Measurements from ENCODE around the gene ARHGAP21. TPM values are rescaled to one million over a fixed set of nuclear protein-coding genes. Genes with fewer than 3 reads are reported as not detected.
"Not testable (repeated sequence)": the region's sequence is repeated elsewhere in the genome, so short reads cannot be mapped to it uniquely, and the experiment has no call there.

ARHGAP21 gene
- total RNA-seq, 1 donor from 2014 or later: 67.1 TPM

GRCh38 chr10:24642921-24643678 lies 80.6 kb downstream of the ARHGAP21 start:
- peak; percentile 71 to 81 for DNase-seq (ENCODE audit: low read depth in 2 of 2)

GRCh38 chr10:24639124-24639523 lies 84.6 kb downstream of the ARHGAP21 start:
- no peak for DNase-seq (ENCODE audit: low read depth in 2 of 2)

DNA sequence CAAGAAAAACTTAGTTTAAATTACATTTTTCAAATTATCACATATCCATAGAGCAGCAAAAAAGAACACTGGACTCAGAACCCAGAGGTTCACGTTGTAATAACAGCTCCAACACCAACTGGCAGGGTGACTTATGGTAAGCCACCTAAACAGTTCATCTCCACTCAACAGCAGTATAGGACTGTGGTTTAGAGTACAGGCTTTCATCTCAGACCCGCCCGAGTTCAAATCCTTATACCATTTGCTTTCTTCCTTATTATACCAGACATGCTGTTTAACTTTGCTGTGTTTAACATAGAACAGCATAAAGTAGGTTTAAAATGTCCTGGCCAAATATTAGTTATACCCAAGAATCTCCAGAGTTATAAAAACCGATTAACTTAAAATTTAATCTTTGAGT lies 97.9 kb downstream of the ARHGAP21 start:
- DNase-seq (ENCODE audit: low read depth in 2 of 2): no peak

GRCh38 chr10:24623383-24623782 lies 100.3 kb downstream of the ARHGAP21 start:
- no peak for DNase-seq (ENCODE audit: low read depth in 2 of 2)

DNA sequence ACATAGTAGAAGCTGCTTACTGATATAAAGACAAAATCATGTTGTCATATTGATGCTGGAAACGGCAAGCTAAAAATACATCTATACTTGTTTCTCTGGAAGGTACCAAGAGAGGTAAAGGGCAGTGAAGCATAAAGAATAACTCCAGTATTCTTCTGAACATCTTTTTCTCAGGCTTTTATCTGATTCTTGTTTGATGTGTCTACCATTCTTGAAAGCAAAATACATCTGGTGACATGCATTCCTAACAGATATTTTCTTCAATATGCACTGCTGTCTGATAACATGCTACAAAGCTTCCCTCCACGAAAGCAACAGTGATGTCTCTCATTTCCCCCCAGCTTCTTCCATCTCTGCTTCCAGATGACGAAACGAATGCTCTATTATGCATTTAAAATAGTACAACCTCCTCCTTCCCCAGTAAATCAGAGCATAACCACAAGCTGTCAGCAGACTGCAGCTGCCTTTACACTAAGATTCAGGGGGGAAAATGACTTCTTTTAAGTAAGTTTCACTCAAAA lies 100.8 kb downstream of the ARHGAP21 start:
- DNase-seq (ENCODE audit: low read depth in 2 of 2): no peak

GRCh38 chr10:24621035-24621795 lies 102.5 kb downstream of the ARHGAP21 start:
- not testable (repeated sequence) for DNase-seq (ENCODE audit: low read depth in 2 of 2)

GRCh38 chr10:24619994-24620310 lies 103.7 kb downstream of the ARHGAP21 start:
- not testable (repeated sequence) for DNase-seq (ENCODE audit: low read depth in 2 of 2)

DNA sequence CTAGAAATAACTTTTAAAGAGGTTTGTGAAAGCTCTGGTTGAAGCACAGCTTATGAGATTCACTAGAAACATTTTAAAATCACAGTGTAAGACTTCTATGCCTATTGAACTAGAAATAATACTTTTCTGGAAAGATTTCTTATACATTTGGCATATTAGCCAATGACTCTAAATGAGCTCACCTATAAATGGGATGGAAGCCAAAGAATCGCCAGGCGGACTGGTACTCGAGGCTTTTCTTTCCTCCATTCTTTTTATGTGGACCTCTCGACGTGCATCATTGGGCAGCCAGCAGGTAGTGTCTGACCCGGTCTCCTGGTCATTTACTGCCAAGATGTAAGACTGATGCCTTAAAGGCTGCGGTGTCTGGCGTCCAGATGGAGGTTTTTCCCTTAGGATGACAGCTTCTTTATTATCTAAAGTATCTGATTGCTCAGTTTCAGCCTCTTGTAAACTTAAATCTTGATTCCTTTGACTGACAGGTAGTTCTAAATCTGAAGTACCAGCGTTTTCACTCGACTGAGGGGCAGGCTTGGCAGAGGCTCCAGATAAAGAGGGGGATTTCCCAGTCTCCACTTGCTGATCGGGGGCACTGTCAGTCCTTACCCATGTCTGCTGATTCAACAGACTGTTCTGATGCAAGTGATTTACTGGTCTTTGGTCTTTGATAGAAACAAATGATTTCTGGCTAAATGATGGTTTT lies 104.2 kb downstream of the ARHGAP21 start:
- not testable (repeated sequence) for DNase-seq (ENCODE audit: low read depth in 2 of 2)

GRCh38 chr10:24618401-24618800 lies 105.3 kb downstream of the ARHGAP21 start:
- DNase-seq (ENCODE audit: low read depth in 2 of 2): no peak

DNA sequence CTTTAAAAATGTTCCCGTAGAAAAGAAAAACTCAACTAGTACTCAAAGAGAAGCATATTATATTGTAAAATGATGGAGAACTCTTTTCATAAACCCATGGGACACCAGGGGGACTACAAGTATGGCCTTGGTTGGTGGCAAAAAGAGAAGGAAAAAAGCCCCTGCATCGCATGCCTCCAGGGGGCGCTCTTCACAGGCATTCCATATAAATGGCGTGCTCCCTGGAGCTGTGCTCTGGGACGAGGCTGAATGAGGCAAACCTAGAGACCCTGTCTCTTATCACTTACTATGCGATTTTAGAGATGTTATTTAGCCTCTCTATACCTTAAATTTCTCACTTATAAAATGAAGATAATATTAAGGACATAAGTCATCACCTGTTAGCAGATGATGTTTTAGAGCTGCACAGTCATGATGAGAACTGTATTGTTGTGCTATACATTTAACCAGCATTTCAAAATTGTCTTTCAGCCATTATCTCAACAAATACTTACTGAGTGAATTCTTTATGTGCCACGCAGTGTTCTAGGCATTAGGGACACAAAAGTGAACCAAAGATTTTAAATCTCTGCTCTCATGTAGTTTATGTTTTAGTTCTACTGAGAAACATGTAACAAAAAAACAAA lies 105.8 kb downstream of the ARHGAP21 start:
- peak; percentile 40 to 73 for DNase-seq (ENCODE audit: low read depth in 2 of 2)

- no peak for DNase-seq (ENCODE audit: low read depth in 2 of 2)
These were observed 107.2 kb downstream of the ARHGAP21 start for GRCh38 chr10:24616536-24616935.

DNA sequence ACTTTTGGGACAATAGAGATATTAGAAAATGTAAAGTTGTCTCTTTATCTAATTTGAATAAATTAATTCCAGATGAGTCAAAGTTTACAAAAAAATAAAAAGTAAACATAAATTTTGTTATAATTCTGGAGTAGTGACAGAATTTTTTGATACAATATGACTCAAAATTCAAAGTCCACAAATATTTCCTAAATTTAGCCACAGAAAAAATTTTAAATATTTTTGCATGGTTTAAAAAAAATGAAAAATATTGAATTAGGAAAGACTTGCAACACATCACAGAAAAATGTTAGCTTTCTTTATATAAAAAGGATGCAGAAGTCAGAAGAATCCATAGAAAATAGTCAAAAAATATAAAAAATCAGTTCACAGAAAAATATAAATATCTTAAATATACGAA lies 117.7 kb downstream of the ARHGAP21 start:
- DNase-seq (ENCODE audit: low read depth in 2 of 2): no peak

DNA sequence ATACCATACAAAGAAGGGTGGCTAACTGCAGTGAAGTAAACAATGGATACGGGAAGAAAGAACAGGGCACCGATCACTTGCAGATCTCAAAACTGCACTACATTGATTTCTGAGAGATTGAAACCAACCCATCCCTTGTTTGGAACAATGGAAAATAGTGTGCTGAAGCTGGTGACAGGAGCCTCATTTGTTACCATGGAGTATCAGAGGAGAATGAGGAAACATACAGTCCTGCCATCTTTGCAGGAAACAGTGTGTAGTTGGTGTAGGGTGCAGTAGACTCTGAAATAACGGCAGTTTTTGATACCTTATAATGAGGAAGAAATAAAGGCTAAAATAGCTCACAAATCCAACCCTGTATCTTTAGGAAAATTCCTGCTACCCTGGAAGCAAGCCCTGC lies 118.5 kb downstream of the ARHGAP21 start:
- DNase-seq (ENCODE audit: low read depth in 2 of 2): no peak

- peak in 1 of 2 donors; percentile 30 for DNase-seq (ENCODE audit: low read depth in 2 of 2)
These were observed 120.4 kb downstream of the ARHGAP21 start for GRCh38 chr10:24603333-24603732.

DNA sequence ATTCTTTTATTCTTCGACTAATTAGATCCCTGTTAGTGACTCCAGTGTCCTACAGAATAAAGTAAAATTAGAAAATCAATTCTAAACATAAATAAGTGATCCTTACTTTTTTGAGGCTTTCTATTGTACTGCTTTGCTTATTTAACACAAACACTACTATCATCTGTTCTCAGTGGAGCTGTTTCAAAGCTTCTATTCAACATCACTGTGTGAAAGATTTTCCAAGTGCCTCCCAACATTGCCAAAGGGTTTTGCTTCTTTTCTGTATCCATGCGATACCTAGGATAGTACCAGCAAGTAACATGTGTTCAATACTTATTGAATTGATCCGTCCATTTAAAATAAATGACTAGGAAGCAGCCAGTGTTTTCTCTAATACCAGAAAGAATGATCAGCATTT lies 125.7 kb downstream of the ARHGAP21 start:
- DNase-seq (ENCODE audit: low read depth in 2 of 2): no peak

DNA sequence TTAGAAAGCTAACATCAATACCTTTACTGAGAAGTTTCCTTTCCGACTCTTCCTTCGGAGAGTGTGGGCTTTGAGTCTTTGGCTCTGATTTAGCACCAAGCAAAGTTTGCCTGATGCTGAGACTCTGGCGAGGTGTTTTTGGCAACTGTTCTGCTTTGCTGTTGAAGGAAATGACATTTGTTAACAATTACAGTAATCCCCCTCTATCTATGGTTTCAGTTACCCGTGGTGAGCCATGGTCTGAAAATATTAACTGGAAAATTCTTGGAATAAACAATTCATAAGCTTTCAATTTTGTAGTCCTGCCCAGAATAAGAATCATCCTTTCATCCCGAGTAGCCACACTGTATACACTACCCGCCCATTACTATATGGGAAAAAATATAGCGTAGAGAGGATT lies 126.3 kb downstream of the ARHGAP21 start:
- DNase-seq (ENCODE audit: low read depth in 2 of 2): no peak

DNA sequence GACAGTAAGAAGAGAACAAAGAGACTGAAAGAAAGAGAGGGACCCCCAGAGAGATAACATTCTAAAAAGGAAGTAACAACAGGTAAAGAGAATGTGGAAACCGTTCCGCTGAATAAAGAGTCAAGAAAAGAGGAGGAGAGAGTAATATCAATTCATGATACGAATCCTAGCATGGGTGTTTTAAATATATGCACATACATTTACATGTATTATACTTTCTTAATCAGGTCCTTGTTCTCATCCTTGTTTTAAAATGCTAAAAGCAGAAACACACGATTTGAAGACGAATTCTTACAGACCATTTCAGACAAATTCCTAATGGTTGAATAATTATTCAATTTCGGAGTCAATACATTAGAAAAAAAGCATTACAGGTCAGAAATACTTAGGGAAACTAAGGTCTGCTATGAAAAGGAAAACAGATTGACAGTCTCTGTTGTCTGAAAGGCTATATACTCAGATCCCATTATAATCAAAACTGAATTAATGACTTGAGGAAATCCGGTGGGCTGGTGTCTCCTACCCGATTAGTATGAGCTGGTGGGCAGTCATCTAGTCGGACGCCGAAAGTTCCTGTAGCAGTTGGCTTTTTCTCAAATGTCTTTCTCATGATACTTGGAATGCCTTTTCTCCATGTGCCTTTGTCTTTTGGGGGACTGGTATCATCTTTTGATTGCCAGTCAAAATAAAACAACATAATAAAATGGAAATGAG lies 127.3 kb downstream of the ARHGAP21 start:
- no peak for DNase-seq (ENCODE audit: low read depth in 2 of 2)

GRCh38 chr10:24590697-24591457 lies 132.8 kb downstream of the ARHGAP21 start:
- DNase-seq (ENCODE audit: low read depth in 2 of 2): no peak

- no peak for DNase-seq (ENCODE audit: low read depth in 2 of 2)
These were observed 134.4 kb downstream of the ARHGAP21 start for GRCh38 chr10:24589265-24589664.

GRCh38 chr10:24579906-24580305 lies 143.8 kb downstream of the ARHGAP21 start:
- no peak for DNase-seq (ENCODE audit: low read depth in 2 of 2)
